Central memory CD4-positive, alpha-beta T cell (primary cell): ENCODE data around the gene CDK2AP2.
A peak's percentile ranks its signal among the peaks of the same experiment; 100 is the strongest.
"Not testable (repeated sequence)": the region's sequence is repeated elsewhere in the genome, so short reads cannot be mapped to it uniquely, and the experiment has no call there.

Experiments used
- DNase-seq: peaks from one replicate; pipeline ENCODE4 v3.0.0; 2022

Gene CDK2AP2

GRCh38 chr11:67523556-67524479 lies 15.9 kb upstream of the CDK2AP2 start:
- DNase-seq = no peak

- DNase-seq = no peak
These were observed 15.0 kb upstream of the CDK2AP2 start, which contains the start of gene CABP2 for GRCh38 chr11:67522844-67523555. Gene CABP2 (minus strand): TSS chr11:67523446. CDS start chr11:67523326, 120 bp downstream.

DNA sequence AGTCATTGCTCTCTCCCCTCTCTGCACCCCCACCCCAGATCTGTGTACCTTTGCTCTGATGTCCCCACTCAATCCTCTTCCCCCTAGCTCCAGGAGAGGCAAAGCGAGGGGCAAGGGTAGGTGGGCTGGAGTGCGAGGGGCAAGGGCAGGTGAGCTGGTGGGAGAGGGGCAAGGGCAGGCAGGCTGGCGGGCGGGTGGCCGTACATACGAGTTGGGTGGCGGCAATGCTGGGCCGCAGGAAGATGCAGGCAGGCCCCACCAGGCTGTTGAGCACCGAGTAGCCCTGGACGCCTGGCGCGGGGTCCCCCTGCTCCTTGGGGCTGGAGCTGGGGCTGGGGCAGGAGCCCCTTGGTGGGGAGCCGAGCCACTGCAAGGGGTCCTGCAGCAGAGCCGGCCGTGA lies 14.4 kb upstream of the CDK2AP2 start:
- DNase-seq = no peak

DNA sequence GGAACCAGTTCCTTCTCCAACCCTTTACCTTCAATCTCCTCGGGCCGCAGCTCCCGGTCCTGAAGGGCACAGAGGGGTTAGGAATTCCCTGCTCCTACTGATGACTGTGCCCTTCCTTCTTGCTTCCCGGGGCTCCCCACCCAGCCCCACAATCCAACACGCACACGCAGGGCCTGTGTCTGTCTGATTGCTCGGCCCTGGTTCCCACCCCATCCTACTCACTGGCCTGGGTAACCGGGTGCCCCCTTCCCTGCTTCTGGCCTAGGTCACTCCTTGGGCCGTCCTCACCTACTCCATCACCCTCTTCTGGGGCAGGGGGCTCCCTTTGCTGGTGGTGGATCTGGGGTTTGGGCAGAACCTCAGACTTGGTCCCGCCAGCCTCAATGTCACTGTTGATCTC lies 14.0 kb upstream of the CDK2AP2 start:
- DNase-seq = no peak

DNA sequence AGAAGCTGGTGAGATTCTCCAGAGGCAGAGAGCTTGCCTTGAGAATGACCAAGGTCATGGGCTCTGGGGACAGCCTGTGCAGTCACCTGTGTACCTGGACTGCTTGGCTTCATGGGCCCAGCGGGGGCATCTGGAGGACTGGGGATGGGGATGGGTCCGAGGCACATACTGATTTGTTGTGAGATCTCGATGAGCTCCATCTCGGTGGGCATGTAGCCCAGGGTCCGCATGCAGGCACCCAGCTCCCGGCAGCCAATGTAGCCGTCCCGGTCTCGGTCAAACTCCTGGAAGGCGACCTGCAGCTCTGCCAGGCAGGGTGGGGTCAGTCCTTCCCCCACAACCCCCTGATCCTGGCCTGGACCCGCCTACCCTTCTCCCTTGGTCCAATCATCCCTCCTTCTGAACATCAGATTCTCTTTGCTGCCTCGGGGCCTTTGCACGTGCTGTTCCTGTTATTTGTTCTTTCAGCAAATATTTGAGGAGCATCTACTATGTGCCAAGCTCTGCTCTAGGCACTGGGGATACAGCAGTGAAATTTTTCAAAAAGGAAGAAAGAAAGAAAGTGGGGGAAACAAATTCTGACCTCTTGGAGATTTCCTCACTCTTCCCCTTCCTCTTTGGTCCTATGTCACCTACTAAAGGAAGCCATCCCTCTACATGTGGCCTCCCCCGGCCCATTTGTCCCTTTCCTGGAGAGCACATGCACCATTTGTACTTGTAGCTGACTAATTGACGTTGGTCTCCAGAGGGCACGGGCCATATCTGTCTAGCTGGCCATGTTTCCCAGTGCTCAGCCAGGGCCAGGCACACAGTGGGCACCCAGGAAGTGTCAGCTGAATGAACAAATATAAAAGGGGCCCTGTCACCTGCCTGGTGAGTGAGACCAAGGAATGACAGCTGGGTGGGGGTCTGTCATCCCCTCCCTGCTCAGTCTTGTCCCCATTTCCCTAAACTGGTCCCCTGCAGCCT lies 13.2 kb upstream of the CDK2AP2 start:
- DNase-seq = no peak

DNA sequence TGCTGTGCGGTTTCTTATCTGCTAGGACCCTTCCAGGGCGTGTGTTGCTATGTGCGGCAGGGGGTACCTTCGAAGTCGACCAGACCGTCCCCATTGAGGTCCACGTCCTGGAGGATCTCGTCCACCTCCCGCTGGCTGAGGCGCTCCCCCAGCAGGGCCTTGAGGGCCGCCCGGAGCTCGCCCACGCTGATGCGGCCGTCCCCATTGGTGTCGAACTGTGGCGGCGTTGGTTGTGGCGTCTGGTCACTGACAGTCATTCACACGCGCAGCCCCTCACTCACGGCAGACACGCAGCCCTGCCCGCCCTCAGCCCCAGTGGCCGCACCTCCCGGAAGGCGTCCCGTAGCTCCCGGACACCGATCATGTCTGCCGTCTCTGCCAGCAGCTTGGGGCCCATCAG lies 11.8 kb upstream of the CDK2AP2 start:
- DNase-seq = no peak

DNA sequence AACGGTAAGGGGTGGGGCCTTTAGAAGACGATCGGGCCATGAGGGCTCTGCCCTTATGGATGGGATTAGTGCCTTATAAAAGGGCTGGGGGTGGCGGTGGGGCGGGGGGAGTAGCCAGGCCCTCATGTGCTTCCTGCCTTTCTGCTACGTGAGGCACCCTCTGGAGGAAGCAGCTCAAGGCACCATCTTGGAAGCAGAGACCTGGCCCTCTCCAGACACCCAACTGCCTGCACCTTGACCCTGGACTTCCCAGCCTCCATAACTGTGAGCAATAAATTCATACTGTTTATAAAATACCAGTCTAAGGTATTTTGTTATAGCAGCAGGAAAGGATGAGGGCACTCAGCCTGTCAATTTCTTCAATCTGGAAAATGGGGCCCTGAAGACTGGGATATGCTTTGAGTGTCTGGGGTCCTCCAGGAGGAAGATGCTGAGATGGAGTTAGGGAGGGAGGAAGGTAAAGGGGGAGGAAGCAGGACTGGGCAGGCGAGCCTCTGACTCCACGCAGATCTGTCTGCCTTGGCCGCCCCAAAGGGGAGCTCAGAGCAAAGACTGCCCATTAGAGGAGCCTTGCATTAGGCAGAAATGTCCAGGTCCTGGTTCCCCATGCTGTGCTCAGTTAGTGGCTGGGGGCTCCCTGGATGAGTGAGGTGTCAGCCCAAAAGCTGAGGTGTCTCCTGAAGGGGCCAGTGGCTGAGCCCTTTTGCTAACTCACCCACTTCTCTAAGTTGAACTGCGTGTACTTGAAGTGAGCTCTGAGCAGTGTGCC lies 10.0 kb upstream of the CDK2AP2 start:
- no peak for DNase-seq

DNA sequence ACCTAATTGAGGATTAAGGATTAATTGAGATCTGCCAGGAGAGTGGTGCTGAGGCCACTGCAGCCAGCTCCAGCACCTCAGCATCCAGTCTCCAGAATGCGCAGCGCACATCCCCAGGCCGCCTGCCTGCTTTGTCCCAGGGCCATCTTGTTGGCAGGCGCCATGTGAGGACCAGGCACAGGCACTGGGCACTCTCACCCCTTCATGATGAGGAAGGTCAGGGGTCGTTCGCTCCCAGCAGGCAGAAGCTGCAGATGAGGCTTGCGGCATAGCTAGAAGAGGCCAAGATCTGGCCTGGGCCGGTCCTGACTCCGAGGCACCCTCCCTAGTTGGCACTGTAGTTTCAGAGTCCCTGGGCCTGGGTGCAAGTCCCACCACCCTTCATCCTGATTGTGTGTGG lies 8.8 kb upstream of the CDK2AP2 start:
- no peak for DNase-seq

DNA sequence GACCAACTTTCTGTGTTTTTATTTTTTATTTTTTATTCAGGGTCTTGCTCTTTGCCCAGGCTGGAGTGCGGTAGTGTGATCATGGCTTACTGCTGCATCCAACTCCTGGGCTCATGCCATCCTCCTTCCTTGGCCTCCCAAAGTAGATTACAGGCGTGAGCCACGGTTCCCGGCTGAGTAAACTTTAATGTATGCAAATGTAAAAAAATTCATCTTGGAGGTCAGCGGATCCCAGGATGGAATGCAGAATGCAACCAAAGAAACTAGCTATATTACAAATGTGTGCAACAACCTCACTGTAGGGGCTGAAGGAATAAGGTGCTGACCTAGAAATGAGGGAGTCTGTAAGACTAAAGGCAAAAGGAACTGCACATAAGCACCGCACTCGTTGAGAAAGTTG lies 6.2 kb upstream of the CDK2AP2 start:
- DNase-seq = no peak

DNA sequence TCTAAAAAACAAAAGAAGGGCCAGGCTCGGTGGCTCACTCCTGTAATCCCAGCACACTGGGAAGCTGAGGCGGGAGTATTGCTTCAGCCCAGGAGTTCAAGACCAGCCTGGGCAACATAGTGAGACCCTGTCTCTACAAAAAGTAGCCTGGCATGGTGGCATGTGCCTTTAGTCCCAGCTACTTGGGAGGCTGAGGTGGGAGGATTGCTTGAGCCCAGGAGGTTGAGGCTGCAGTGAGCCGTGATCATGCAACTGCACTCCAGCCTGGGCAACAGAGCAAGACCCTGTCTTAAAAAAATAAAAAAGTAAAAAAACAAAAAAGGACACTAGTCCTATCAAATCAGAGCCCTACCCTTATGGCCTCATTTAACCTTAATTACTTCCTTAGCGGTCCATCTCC lies 3.6 kb upstream of the CDK2AP2 start:
- DNase-seq = not testable (repeated sequence)

DNA sequence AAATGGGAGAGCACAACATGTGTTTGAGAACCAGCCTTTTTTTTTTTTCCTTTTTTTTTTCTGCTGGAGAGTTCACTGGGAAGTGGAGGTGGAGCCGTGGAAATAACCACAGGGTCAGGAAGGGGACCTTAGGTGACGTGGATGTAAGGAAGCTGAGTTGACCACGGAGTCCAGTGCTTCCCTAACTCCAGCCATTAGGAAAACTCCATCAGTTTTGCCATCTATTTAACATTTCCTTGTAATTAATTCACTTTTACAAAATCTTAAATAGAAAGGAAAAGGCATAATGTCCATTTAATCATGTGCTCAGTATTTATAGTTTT lies 2.0 kb upstream of the CDK2AP2 start:
- DNase-seq = no peak

DNA sequence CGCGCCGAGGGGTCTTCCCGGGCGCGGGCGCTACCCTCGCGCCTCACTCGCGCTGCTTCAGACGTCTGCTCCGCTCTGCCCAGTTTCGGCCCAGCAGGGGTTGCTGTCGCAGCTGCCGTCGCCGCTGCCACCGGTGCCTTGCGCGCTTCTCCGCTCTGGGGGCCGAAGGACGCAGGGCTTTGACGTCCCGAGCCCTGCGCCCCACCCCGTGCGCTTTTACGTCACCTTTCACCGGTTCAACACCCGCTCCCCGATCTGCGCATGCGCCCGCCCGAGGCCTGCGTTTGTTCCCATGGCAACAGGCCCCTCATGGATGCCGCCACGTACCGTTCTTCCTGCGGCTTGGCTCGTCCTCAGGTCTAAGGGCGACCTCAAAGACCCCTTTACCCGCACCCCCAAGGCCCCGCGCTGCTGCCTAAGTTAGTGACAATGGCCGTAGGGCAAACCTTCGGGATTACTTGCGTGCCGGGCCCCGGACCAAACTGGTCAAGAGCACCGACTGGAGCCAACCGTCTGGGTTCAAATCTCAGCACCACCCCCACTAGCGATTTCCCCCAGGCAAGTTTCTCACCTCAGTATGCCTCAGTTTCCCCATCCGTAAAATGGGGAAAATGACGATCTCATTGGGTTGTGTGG lies 642 bp upstream of the CDK2AP2 start:
- DNase-seq = peak; percentile 98

DNA sequence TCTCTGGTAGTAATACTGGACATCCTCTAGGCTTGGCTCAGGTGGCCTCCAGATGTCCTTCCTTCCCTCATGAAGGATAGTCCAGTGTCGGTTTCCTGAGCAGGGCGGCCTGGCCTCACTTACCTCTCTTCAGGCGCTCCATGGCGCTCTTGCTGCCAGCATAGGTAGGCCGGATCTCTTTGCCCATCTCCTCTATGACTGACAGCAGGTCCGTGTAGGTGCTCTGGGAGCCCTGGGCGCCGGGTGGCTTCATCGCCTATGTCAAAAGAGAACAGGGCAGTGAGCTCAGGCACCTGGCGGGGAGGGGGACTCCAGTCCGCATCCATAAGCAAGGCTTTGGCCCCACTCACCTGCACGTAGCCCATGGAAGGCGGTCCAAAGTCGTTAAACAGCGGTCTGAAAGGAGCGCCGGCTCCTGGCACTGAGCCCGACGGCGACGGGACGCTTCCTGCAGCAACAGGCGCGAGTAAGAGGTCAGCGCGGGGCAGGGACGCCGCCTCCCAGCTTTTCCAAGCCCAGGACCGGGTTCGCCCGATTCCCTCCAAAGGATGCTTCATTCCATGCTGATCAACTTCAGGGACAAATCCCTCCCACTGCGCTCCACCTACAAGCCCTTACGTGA lies 609 bp downstream of the CDK2AP2 start:
- DNase-seq = no peak

DNA sequence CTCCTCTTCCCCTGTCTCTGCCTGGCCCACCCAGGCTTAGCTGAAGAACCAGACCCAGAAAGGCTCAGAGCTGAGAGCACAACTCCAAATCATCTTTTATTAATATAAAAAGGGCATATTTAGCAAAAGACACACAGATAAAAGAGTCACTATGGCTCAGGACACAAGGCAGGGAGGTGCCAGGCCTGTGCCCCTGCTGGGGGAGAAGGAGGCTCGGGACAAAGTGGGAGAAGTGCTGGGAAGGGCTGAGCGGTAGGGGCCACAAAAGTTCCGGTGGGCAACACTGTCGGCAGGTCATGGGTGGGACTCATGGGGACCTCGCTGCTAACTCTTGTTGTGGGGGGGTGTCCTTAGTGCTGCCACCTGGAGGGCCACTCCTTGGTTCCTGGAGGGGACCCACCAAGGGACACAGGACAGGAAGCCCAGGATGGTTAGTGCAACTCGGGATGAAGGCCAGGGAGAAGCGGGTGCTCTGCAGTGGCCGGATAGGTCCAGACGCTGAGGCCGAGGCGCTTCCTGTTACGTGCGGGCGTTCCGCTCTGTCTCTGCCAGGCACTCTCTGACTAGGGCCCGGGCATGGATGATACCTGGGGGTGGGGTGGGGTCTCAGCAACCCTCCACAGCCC lies 1.4 kb downstream of the CDK2AP2 start:
- DNase-seq = no peak

GRCh38 chr11:67505605-67506396 lies 2.2 kb downstream of the CDK2AP2 start:
- DNase-seq = peak; percentile 89

- peak; percentile 69 for DNase-seq
These were observed 2.9 kb downstream of the CDK2AP2 start, which contains the start of gene PITPNM1 for GRCh38 chr11:67504950-67505581. Gene PITPNM1 (minus strand): TSS chr11:67505363. CDS start chr11:67504180, 1,183 bp downstream.

DNA sequence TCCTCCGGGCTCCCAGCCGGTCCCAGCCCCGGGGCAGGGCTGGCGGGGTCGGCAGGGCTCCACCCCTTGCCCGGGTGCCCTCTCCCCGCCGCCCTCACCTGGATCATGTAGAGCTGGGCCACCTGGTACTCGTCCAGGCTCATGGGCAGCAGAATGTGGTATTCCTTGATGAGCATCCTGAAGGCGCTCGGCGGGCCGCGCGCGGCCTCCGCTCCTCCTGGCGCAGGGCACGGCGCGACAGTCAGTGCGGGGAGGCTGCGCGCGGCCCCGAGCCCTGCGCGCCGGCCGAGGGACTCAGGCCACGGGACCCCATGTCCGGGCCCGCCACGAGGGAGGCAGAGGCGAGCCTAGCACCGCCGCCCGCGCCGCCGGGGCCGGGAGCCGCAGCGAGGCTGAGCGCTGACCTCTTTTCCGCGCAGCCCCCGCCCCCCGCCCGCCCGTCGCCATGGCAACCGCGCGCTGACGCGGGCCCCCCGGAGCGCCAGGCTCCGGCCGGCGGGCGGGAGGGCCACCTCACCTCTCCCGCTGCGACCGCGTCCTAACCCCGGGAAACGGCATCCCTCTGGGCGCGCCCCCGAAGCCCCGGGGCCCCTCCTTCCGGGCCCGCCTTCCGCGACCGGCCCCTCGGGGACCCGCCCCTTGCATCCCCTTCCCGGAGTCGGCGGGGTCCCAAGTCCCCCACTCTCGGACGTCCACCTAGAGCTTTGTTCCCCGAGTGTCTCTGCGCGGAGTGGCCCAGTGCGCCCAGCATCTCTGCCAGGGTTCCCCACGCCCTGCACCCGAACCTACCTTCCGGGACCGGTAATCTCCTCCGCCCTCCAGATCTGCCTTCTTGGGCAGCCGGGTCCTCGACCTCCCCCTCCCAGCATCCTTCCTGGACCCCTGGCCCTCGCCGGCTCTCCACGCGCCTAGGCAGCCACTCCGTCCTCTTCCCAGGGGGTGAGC lies 3.7 kb downstream of the CDK2AP2 start:
- peak; percentile 38 for DNase-seq
